ENCODE data around the gene FAM83F.

GRCh38 chr22:39966470-39966869, 28.3 kb upstream of the FAM83F start:
- TF ChIP-seq CTCF (conservative IDR thresholded peaks at IDR 0.05 in 1 of 2, IDR thresholded peaks at IDR 0.05 in 1 of 2; ENCODE audit: low read depth in 1 of 2, low read length in 2 of 2): no peak
- TF ChIP-seq EZH2 (IDR thresholded peaks at IDR 0.05; ENCODE audit: low read length, missing control alignments): no peak
